MCF 10A (cell line): ENCODE measurements around the gene SNRPE. TPM values are rescaled to one million over a fixed set of nuclear protein-coding genes. Genes with fewer than 3 reads are reported as not detected.

ENCODE experiments used
- Bru-seq: library from RNA; stranded (reverse); fragments of 400-500 nt; gene quantifications from one replicate; lab custom pipeline; 2021; lab: Mats Ljungman, UMichigan
- BruChase-seq, 2 experiments: library from RNA; stranded (reverse); fragments of 400-500 nt; gene quantifications; one replicate each; lab custom pipeline; 2021; lab: Mats Ljungman, UMichigan
- BruUV-seq: library from RNA; stranded (reverse); fragments of 400-500 nt; replicated peaks from 2 replicates; lab custom pipeline; 2021; lab: Mats Ljungman, UMichigan
- CTCF ChIA-PET: fragments of 300-600 bp; sonication (Branson Sonifier 250); formaldehyde crosslinking; extraction: SDS; loops from one replicate; lab custom pipeline; 2021; ENCODE audit warnings: antibody characterized with exemption, inconsistent platforms; lab: Yijun Ruan, JAX
- POLR2A ChIA-PET: fragments of 300-600, 350-650 bp; sonication (Branson Sonifier 250); formaldehyde crosslinking; extraction: SDS; loops from one replicate; lab custom pipeline; 2020; ENCODE audit warnings: antibody characterized with exemption, inconsistent platforms; lab: Yijun Ruan, JAX
- DNase-seq: peaks from one replicate; pipeline ENCODE4 v3.0.0-alpha.2; 2018; ENCODE audit not compliant: unreplicated experiment
- H3K27ac Mint-ChIP-seq: one replicate; pipeline ENCODE4 v1.8.0; 2022; ENCODE audit warnings: mild to moderate bottlenecking, low read depth, mixed read lengths; ENCODE audit not compliant: unreplicated experiment
- H3K27me3 Mint-ChIP-seq: one replicate; pipeline ENCODE4 v1.8.0; 2022; ENCODE audit warnings: mixed read lengths; ENCODE audit not compliant: insufficient read depth, unreplicated experiment
- H3K36me3 Mint-ChIP-seq: one replicate; pipeline ENCODE4 v1.8.0; 2022; ENCODE audit warnings: mild to moderate bottlenecking, moderate library complexity, mixed read lengths; ENCODE audit not compliant: insufficient read depth, unreplicated experiment
- H3K4me1 Mint-ChIP-seq: one replicate; pipeline ENCODE4 v1.8.0; 2022; ENCODE audit warnings: mixed read lengths; ENCODE audit not compliant: insufficient read depth, unreplicated experiment
- H3K4me3 Mint-ChIP-seq: one replicate; pipeline ENCODE4 v1.8.0; 2022; ENCODE audit warnings: mild to moderate bottlenecking, moderate library complexity, mixed read lengths; ENCODE audit not compliant: unreplicated experiment
- H3K9me3 Mint-ChIP-seq: one replicate; pipeline ENCODE4 v1.8.0; 2022; ENCODE audit warnings: mixed read lengths; ENCODE audit not compliant: unreplicated experiment
- CTCF ChIP-seq: fragments of 200-600 bp; IDR thresholded peaks from one replicate; pipeline ENCODE4 v1.8.0; 2022; ENCODE audit warnings: antibody characterized with exemption, mild to moderate bottlenecking; ENCODE audit not compliant: unreplicated experiment
- intact Hi-C: fragments of 100-400 bp; cut with micrococcal nuclease; formaldehyde crosslinking; loops from 2 replicates; pipeline ENCODE4 v1.14.1; 2022
- long read RNA-seq: library from polyadenylated mRNA; stranded (forward); transcript quantifications from one replicate; pipeline ENCODE4 v2.0.0, GENCODE V29; 2022
- total RNA-seq: library from RNA; stranded (reverse); gene quantifications from 2 replicates; pipeline ENCODE4 v1.2.3, GENCODE V29; 2022

SNRPE gene
- total RNA-seq (358 and 423 TPM in 2 replicates), Bru-seq, nascent RNA (percentile 98 among the genes with signal in this experiment), BruChase-seq, experiment 1, labeled RNA remaining after a 6-hour chase (percentile 97 among the genes with signal in this experiment), BruChase-seq, experiment 2, labeled RNA remaining after a 2-hour chase (percentile 96 among the genes with signal in this experiment)
- long read RNA-seq, transcript SNRPE-205 (5 exons, 532 nt) = minor isoform, 11 of 502 reads
- long read RNA-seq, transcript SNRPE-202 (5 exons, 942 nt) = major isoform, 441 of 502 reads
- long read RNA-seq, partial matches to known transcripts = 4 of 502 reads
- long read RNA-seq, other reads (novel, unspliced or antisense) = 40 of 502 reads

GRCh38 chr1:203861379-203862184 lies at the start of gene SNRPE:
Gene SNRPE (plus strand): TSS chr1:203861599. CDS start chr1:203861660, 61 bp downstream.
- Mint-ChIP-seq H3K27me3 (no peaks in the 10 kb centered on the region), H3K4me1 (peaks cover 43% of the 10 kb centered on the region), H3K4me3 (peak within 1 kb of the TSS; percentile 100), H3K27ac (peak within 1 kb of the TSS; percentile 100), H3K36me3 (peaks cover 94% of the 10 kb centered on the region), H3K9me3 (no peaks in the 10 kb centered on the region)
- intact Hi-C loops = loop anchor here (1.0 to 5.0 kb wide), 9 partner anchors 65 to 646 kb away; no protein-coding TSS in a partner anchor
- TSS peak; percentile 59 for BruUV-seq
- DNase-seq = peak; percentile 100
- ChIA-PET CTCF (interaction anchor here (0.6 to 7.0 kb wide), 35 partner anchors 10 to 978 kb away, joined by 3 to 133 read pairs (median 4); partner anchors contain the start of genes ATP2B4 and SOX13), POLR2A (interaction anchor here (0.7 to 10.5 kb wide), 28 partner anchors 11 to 632 kb away, joined by 3 to 174 read pairs (median 4); partner anchors contain the start of genes ATP2B4, PIK3C2B, REN and SOX13)
- TF ChIP-seq CTCF = peak; percentile 100

GRCh38 chr1:203813581-203814341 lies 47.6 kb upstream of the SNRPE start:
- intact Hi-C loops = no loop called here
- ChIA-PET POLR2A (interaction anchor here (0.7 to 1.7 kb wide), 3 partner anchors 10 to 187 kb away, joined by 3 read pairs; partner anchors contain the start of gene ATP2B4), CTCF (interaction anchor here (0.6 to 1.1 kb wide), 3 partner anchors 46 to 1933 kb away, joined by 3 to 5 read pairs (median 3); no protein-coding TSS in a partner anchor)
- no peaks in the 10 kb centered on the region for H3K27me3 Mint-ChIP-seq
- no peak overlapping the region for H3K4me3 Mint-ChIP-seq
- no peak for TF ChIP-seq CTCF
- H3K9me3 Mint-ChIP-seq = no peaks in the 10 kb centered on the region
- H3K27ac Mint-ChIP-seq = peak overlapping the region; percentile 3
- no TSS peak for BruUV-seq
- H3K36me3 Mint-ChIP-seq = peaks cover 98% of the 10 kb centered on the region
- no peak for DNase-seq
- H3K4me1 Mint-ChIP-seq = peaks cover 18% of the 10 kb centered on the region

- Mint-ChIP-seq H3K4me3 (no peak overlapping the region), H3K27me3 (no peaks in the 10 kb centered on the region), H3K4me1 (peaks cover 25% of the 10 kb centered on the region), H3K9me3 (no peaks in the 10 kb centered on the region), H3K36me3 (peaks cover 100% of the 10 kb centered on the region), H3K27ac (no peak overlapping the region)
- ChIA-PET POLR2A (interaction anchor here (0.6 to 1.6 kb wide), 8 partner anchors 9 to 48 kb away, joined by 3 to 6 read pairs (median 4); no protein-coding TSS in a partner anchor), CTCF (interaction anchor here (0.7 to 1.1 kb wide), 5 partner anchors 9 to 1094 kb away, joined by 3 to 4 read pairs (median 4); no protein-coding TSS in a partner anchor)
- no peak for TF ChIP-seq CTCF
- intact Hi-C loops = no loop called here
- no TSS peak for BruUV-seq
- DNase-seq = no peak
Observed at GRCh38 chr1:203818399-203818798, 43.0 kb upstream of the SNRPE start.
